Osteoblast (primary cell): Measurements from ENCODE around the gene TMEM259. TPM values are rescaled to one million over a fixed set of nuclear protein-coding genes. Genes with fewer than 3 reads are reported as not detected.

Source experiments
- DNase-seq: peaks from one replicate; pipeline ENCODE4 v3.0.0; 2011; ENCODE audit warnings: low spot score, mixed read lengths; ENCODE audit not compliant: insufficient read length; ENCODE audit errors: missing footprints
- H2AFZ ChIP-seq: 2 replicates; pipeline ENCODE4 v1.6.0; 2011; ENCODE audit warnings: mild to moderate bottlenecking, low read length
- H3K27ac ChIP-seq: 2 replicates; pipeline ENCODE4 v1.5.1; 2011; ENCODE audit warnings: mild to moderate bottlenecking, low read depth, low read length, moderate library complexity
- H3K27me3 ChIP-seq: 2 replicates; pipeline ENCODE4 v1.6.0; 2012; ENCODE audit warnings: mild to moderate bottlenecking, control low read depth, inconsistent platforms, low read length, moderate library complexity; ENCODE audit not compliant: insufficient read depth
- H3K36me3 ChIP-seq: 2 replicates; pipeline ENCODE4 v1.5.1; 2011; ENCODE audit warnings: mild to moderate bottlenecking, low read length, control low read depth, moderate library complexity; ENCODE audit not compliant: insufficient read depth
- H3K4me1 ChIP-seq: 2 replicates; pipeline ENCODE4 v1.5.1; 2011; ENCODE audit warnings: mild to moderate bottlenecking, low read length, control low read depth, moderate library complexity; ENCODE audit not compliant: insufficient read depth
- H3K4me2 ChIP-seq: 2 replicates; pipeline ENCODE4 v1.6.0; 2011; ENCODE audit warnings: mild to moderate bottlenecking, low read length; ENCODE audit not compliant: insufficient read depth
- H3K4me3 ChIP-seq: fragments of 200-600 bp; sonication (generic); 3 replicates; pipeline ENCODE4 v1.5.1; 2012; ENCODE audit warnings: mild to moderate bottlenecking, low read length, inconsistent platforms; ENCODE audit not compliant: insufficient read depth
- H3K79me2 ChIP-seq: 2 replicates; pipeline ENCODE4 v1.6.0; 2012; ENCODE audit warnings: mild to moderate bottlenecking, low read length, control low read depth, inconsistent platforms; ENCODE audit not compliant: insufficient read depth
- H3K9me3 ChIP-seq: 2 replicates; pipeline ENCODE4 v1.5.1; 2011; ENCODE audit warnings: low read depth, low read length, control low read depth
- H4K20me1 ChIP-seq: 2 replicates; pipeline ENCODE4 v1.6.0; 2012; ENCODE audit warnings: mild to moderate bottlenecking, low read length, control low read depth; ENCODE audit not compliant: insufficient read depth
- total RNA-seq: library from RNA; depleted of rRNA; stranded (reverse); fragments of >200 nt; gene quantifications from 2 replicates; pipeline ENCODE4 v1.2.3, GENCODE V29; 2012
- TF ChIP-seq, protein P1 (sequence below): IDR thresholded peaks from 2 replicates; pipeline ENCODE4 v1.5.1; 2011; ENCODE audit warnings: mild to moderate bottlenecking, low read depth, low read length, moderate library complexity; ENCODE audit errors: extremely low read depth

The TMEM259 gene
- total RNA-seq, 1 donor = 84.0 TPM

DNA sequence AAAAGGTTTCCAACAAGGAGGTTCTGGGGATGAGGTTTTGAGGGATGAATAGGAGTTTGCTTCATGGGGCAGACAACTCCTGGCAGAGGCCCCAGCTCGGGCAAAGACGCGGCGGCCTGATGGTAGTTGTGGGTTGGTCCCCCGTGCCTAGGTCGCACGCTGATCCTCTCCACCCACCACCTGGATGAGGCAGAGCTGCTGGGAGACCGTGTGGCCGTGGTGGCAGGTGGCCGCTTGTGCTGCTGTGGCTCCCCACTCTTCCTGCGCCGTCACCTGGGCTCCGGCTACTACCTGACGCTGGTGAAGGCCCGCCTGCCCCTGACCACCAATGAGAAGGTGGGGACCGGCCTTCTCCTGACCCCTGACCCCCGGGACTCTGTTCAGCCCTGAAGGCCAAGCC is 30.9 kb upstream of the TMEM259 start:
- TF ChIP-seq, protein P1, sequence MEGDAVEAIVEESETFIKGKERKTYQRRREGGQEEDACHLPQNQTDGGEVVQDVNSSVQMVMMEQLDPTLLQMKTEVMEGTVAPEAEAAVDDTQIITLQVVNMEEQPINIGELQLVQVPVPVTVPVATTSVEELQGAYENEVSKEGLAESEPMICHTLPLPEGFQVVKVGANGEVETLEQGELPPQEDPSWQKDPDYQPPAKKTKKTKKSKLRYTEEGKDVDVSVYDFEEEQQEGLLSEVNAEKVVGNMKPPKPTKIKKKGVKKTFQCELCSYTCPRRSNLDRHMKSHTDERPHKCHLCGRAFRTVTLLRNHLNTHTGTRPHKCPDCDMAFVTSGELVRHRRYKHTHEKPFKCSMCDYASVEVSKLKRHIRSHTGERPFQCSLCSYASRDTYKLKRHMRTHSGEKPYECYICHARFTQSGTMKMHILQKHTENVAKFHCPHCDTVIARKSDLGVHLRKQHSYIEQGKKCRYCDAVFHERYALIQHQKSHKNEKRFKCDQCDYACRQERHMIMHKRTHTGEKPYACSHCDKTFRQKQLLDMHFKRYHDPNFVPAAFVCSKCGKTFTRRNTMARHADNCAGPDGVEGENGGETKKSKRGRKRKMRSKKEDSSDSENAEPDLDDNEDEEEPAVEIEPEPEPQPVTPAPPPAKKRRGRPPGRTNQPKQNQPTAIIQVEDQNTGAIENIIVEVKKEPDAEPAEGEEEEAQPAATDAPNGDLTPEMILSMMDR = no peak
- Histone ChIP-seq H4K20me1 (no peaks in the 10 kb centered on the region), H3K4me1 (no peaks in the 10 kb centered on the region), H3K36me3 (no peaks in the 10 kb centered on the region), H2AFZ (no peak overlapping the region), H3K4me2 (no peak overlapping the region), H3K27me3 (no peaks in the 10 kb centered on the region), H3K79me2 (no peaks in the 10 kb centered on the region), H3K4me3 (no peak overlapping the region), H3K27ac (no peak overlapping the region), H3K9me3 (peaks cover 7% of the 10 kb centered on the region)
- DNase-seq = no peak

DNA sequence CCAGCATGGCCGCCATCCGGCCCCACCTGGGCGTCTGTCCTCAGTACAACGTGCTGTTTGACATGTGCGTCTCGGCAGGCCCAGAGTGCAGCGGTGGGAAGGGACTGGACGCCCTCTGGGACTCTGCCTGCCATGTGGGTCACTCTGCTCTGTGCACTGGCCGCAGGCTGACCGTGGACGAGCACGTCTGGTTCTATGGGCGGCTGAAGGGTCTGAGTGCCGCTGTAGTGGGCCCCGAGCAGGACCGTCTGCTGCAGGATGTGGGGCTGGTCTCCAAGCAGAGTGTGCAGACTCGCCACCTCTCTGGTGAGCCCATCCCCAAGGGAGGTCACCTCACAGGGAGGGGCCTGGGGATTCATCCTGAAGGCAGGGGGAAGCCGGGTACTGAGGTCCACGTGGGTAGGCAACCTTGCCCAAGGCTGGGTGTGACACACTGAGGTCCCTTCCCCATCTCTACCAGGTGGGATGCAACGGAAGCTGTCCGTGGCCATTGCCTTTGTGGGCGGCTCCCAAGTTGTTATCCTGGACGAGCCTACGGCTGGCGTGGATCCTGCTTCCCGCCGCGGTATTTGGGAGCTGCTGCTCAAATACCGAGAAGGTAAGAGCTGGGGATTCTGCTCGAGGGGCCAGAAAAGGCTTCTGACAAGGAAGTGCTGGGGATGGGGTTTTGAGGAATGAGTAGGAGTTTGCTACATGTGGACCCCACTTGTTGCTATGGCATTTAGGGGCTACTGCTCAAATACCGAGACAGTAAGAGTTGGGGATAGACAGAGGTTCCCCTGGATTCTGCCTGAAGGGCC is 30.3 kb upstream of the TMEM259 start:
- H3K27ac ChIP-seq = no peak overlapping the region
- H3K27me3 ChIP-seq = no peaks in the 10 kb centered on the region
- H2AFZ ChIP-seq = no peak overlapping the region
- no peaks in the 10 kb centered on the region for H3K36me3 ChIP-seq
- no peaks in the 10 kb centered on the region for H3K79me2 ChIP-seq
- H4K20me1 ChIP-seq = no peaks in the 10 kb centered on the region
- H3K4me3 ChIP-seq = no peak overlapping the region
- TF ChIP-seq, protein P1 = no peak
- H3K9me3 ChIP-seq = peaks cover 1% of the 10 kb centered on the region
- no peaks in the 10 kb centered on the region for H3K4me1 ChIP-seq
- DNase-seq = no peak
- no peak overlapping the region for H3K4me2 ChIP-seq

DNA sequence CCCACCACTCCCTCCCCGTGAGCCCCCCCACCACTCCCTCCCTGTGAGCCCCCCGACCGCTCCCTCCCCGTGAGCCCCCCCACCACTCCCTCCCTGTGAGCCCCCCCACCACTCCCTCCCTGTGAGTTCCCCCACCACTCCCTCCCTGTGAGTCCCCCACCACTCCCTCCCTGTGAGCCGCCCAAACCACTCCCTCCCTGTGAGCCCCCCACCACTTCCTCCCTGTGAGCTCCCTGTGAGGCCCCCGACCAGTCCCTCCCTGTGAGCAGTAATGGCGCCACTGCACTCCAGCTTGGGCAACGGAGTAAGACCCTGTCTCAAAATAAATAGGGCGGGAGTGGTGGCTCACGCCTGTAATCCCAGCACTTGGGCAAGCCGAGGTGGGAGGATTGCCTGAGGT is 28.9 kb upstream of the TMEM259 start:
- Histone ChIP-seq H3K4me1 (no peaks in the 10 kb centered on the region), H3K9me3 (no peaks in the 10 kb centered on the region), H2AFZ (no peak overlapping the region), H3K27me3 (no peaks in the 10 kb centered on the region), H3K27ac (no peak overlapping the region), H3K4me3 (no peak overlapping the region), H3K79me2 (no peaks in the 10 kb centered on the region), H4K20me1 (no peaks in the 10 kb centered on the region), H3K4me2 (no peak overlapping the region), H3K36me3 (no peaks in the 10 kb centered on the region)
- no peak for DNase-seq
- TF ChIP-seq, protein P1 = no peak

DNA sequence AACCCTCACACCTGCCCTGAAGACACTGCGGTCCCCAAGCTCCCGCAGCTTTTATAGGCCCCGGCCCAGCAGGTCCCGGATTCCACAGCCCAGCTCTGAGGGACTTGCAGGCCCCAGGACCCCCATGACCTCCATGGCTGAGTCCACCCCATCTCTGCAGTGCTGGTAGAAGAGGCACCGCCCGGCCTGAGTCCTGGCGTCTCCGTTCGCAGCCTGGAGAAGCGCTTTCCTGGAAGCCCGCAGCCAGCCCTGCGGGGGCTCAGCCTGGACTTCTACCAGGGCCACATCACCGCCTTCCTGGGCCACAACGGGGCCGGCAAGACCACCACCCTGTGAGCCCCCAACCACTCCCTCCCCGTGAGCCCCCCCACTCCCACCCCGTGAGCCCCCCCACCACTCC is 28.2 kb upstream of the TMEM259 start:
- Histone ChIP-seq H2AFZ (no peak overlapping the region), H3K79me2 (no peaks in the 10 kb centered on the region), H3K27ac (no peak overlapping the region), H3K4me3 (no peak overlapping the region), H3K4me2 (no peak overlapping the region), H3K9me3 (no peaks in the 10 kb centered on the region), H4K20me1 (no peaks in the 10 kb centered on the region), H3K27me3 (no peaks in the 10 kb centered on the region), H3K36me3 (no peaks in the 10 kb centered on the region), H3K4me1 (no peaks in the 10 kb centered on the region)
- TF ChIP-seq, protein P1 = no peak
- DNase-seq = no peak
